ENCODE data around the gene CNGB1. TPM values are rescaled to one million over a fixed set of nuclear protein-coding genes. Genes with fewer than 3 reads are reported as not detected.
"Not testable (repeated sequence)": the region's sequence is repeated elsewhere in the genome, so short reads cannot be mapped to it uniquely, and the experiment has no call there.

Gene CNGB1
- total and polyA plus RNA-seq, 4 donors, result not detected

DNA sequence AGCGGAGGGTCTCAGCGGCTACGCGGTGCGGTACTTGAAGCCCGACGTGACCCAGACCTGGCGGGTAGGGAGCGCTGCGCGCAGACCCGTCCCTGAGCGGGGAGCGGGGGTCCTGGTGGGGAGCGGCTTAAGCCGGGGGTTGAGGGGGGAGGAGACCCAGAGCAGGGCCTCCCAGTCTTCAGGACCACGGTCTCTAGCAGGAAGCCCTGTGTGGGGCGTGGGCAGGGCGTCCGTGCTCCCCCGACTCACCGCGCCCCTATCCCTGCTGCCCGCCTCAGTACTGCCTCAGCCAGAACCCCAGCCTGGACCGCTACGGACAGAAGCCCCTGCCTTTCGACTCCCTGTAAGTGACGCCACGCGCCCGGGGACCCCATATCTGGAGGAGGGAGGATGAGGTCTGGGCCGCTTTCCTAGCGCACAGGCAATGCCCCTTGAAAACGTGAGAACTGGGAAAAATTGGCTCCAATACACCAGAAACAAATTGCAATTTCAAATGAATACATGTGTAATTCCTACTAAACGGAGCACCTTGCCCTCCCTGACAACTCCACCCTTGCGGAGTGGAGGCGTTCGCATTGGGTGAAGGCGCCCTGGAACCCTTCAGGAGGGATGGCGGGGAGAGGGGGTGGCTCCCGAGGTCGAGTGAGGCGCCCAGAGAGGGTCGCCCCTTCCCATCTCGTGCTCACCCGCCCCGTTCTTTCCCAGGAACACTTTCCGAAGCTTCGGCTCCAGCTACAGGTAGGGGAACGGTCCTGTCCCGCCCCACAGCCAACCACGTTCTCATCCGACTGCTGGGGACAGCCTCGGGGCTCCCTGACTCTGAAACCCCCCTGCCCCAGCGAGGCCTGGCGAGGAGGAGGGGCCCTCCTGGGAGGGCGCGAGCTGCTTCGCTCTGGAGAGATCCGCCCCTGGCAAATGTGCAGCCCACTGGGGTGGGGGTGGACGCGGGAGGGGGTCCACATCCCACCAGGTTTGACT, 14.6 kb upstream of the CNGB1 start:
- no peak overlapping the region for H3K27ac ChIP-seq (ENCODE audit: low read depth in 1 of 2, low read length in 2 of 2)
- no peaks in the 10 kb centered on the region for H3K36me3 ChIP-seq (ENCODE audit: control insufficient read depth in 1 of 2, insufficient read depth in 2 of 2, low read length in 1 of 2)
- H3K4me3 ChIP-seq (ENCODE audit: low read length in 2 of 2), result peak overlapping the region in 1 of 2 donors; percentile 36
- no peaks in the 10 kb centered on the region for H3K9me3 ChIP-seq (ENCODE audit: control insufficient read depth, low read length)
- WGBS, 2 donors, result 25 to 28% methylated on average over 56 to 62 of the region's 62 CpGs
- H3K27me3 ChIP-seq (ENCODE audit: control insufficient read depth in 1 of 2, insufficient read depth in 2 of 2, low read length in 1 of 2), result no peaks in the 10 kb centered on the region
- H3K4me1 ChIP-seq (ENCODE audit: control insufficient read depth in 1 of 2, insufficient read depth in 2 of 2, low read length in 2 of 2), result no peaks in the 10 kb centered on the region
- DNase-seq (peak in 1 of 2 donors; percentile 78), ATAC-seq (ENCODE audit: low FRiP score) (peak; percentile 58)
- intact Hi-C loops (cut with DNase I), result no loop called here

DNA sequence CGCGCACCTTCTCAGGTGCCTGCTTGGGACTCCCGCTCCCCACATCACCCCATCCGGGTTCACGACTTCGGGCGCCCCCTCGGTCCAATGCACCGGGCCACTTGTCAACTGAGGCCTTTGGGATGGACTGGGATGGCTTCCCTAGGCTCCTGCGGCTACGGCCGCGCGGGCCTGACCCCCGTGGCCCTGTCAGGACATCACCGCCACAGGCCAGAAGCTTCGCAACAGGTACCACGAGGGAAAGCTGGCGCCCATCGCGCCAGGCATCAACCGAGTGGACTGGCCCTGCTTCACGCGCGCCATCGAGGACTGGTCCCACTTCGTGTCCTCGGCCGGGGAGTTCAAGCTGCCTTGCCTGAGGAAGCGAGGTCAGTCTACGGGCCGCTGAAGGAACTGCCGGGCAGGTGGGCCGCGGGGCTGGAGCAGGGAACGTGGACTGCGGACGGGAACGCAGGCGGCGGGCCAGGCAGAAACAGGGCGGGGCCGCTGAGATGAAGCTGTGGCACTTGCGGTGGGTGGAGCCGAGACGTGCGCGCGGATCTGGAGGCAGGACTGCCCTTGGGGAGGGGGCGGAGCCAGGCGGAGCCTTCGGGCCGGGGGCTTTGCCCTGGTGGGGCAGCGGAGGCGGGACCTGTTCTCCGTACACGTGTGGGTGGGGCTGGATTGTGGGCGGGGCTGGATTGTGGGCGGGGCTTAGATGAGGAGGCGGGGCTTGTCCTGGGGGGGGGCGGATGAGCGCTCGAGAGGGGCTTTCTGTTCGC, 13.7 kb upstream of the CNGB1 start:
- Histone ChIP-seq H3K36me3 (ENCODE audit: control insufficient read depth in 1 of 2, insufficient read depth in 2 of 2, low read length in 1 of 2) (no peaks in the 10 kb centered on the region), H3K4me3 (ENCODE audit: low read length in 2 of 2) (peak overlapping the region in 1 of 2 donors; percentile 36), H3K9me3 (ENCODE audit: control insufficient read depth, low read length) (no peaks in the 10 kb centered on the region), H3K27me3 (ENCODE audit: control insufficient read depth in 1 of 2, insufficient read depth in 2 of 2, low read length in 1 of 2) (no peaks in the 10 kb centered on the region), H3K27ac (ENCODE audit: low read depth in 1 of 2, low read length in 2 of 2) (no peak overlapping the region), H3K4me1 (ENCODE audit: control insufficient read depth in 1 of 2, insufficient read depth in 2 of 2, low read length in 2 of 2) (no peaks in the 10 kb centered on the region)
- ATAC-seq (ENCODE audit: low FRiP score), result peak; percentile 92
- 10 to 12% methylated on average over 64 of the region's 64 CpGs for WGBS, 2 donors
- intact Hi-C loops (cut with DNase I), result no loop called here
- peak; percentile 90 to 93 for DNase-seq

DNA sequence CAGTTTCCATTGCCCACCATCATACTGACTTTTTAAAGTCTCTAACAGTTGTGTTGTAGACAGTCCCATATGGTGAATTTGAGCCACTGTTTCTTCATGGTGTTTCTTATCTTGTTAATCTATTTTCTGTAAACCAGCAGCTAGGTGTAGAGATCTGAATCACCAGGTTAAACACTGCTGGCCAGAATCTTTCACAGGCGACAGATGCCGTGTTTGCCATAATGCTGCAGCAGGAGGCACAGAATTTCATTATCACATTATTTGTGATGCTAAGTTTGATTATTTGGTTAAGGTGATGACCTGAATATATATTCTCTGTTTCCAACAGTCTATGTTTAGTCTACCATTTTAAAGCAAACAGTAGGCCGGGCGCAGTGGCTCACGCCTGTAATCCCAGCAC, 11.5 kb upstream of the CNGB1 start:
- 80% methylated on average over 5 of the region's 5 CpGs for WGBS, 2 donors
- no peak overlapping the region for H3K27ac ChIP-seq (ENCODE audit: low read depth in 1 of 2, low read length in 2 of 2)
- H3K36me3 ChIP-seq (ENCODE audit: control insufficient read depth in 1 of 2, insufficient read depth in 2 of 2, low read length in 1 of 2), result no peaks in the 10 kb centered on the region
- H3K27me3 ChIP-seq (ENCODE audit: control insufficient read depth in 1 of 2, insufficient read depth in 2 of 2, low read length in 1 of 2), result no peaks in the 10 kb centered on the region
- no peaks in the 10 kb centered on the region for H3K4me1 ChIP-seq (ENCODE audit: control insufficient read depth in 1 of 2, insufficient read depth in 2 of 2, low read length in 2 of 2)
- no peak for ATAC-seq (ENCODE audit: low FRiP score)
- intact Hi-C loops (cut with DNase I), result no loop called here
- no peaks in the 10 kb centered on the region for H3K9me3 ChIP-seq (ENCODE audit: control insufficient read depth, low read length)
- peak in 1 of 2 donors; percentile 36 for DNase-seq
- H3K4me3 ChIP-seq (ENCODE audit: low read length in 2 of 2), result no peak overlapping the region

DNA sequence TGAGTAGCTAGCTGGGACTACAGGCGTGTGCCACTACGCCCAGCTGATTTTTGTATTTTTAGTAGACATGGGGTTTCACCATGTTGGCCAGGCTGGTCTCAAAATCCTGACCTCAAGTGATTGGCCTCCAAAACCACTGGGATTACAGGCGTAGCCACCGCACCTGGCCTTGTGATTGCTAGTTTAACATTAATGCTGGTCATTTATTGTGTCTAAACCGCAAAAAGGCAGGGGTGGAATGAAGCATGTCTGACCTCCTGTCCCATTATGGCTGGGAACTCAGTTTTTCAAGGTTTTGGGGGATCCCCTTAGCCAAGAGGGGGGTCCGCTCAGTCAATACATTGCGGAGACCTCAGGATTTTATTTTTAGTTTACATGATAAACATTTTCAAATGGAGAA, 10.7 kb upstream of the CNGB1 start:
- intact Hi-C loops (cut with DNase I), result no loop called here

DNA sequence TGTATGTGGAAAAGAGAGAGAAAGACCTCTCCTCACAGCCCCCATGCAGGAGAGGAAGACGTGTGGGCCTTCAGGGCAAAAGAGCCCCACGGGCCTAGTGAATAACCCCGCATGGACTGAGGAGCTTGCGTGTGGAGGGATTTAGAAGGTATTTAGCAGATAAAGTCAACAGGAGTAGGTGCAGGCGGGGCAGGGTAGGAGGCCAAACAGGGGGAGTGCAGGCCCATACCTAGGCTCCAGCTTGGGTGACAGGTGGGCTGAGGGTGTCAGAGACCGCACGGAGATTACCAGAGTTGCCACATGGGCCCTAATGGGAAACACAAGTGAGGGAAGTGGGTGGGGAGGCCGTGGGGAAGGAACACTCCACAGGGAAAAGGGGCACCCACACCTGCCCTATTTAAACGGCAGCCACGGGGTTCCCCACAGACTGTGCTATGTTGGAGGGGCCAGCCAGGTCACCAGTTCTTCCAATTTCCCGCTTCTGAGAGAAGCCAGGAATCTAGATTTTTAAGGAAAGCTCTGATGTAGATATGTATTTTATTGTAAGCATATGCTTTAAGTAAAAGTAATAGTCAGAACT, 8.2 kb upstream of the CNGB1 start:
- Histone ChIP-seq H3K9me3 (ENCODE audit: control insufficient read depth, low read length) (no peaks in the 10 kb centered on the region), H3K36me3 (ENCODE audit: control insufficient read depth in 1 of 2, insufficient read depth in 2 of 2, low read length in 1 of 2) (no peaks in the 10 kb centered on the region), H3K27me3 (ENCODE audit: control insufficient read depth in 1 of 2, insufficient read depth in 2 of 2, low read length in 1 of 2) (no peaks in the 10 kb centered on the region), H3K4me3 (ENCODE audit: low read length in 2 of 2) (no peak overlapping the region), H3K4me1 (ENCODE audit: control insufficient read depth in 1 of 2, insufficient read depth in 2 of 2, low read length in 2 of 2) (no peaks in the 10 kb centered on the region), H3K27ac (ENCODE audit: low read depth in 1 of 2, low read length in 2 of 2) (no peak overlapping the region)
- DNase-seq, result peak; percentile 18 to 72
- no peak for ATAC-seq (ENCODE audit: low FRiP score)
- WGBS, 2 donors, result 90 to 92% methylated on average over 11 of the region's 11 CpGs
- intact Hi-C loops (cut with DNase I), result no loop called here

More for the DNA sequence above, 10.7 kb upstream of the CNGB1 start:
- H3K9me3 ChIP-seq (ENCODE audit: control insufficient read depth, low read length), result no peaks in the 10 kb centered on the region
- H3K27ac ChIP-seq (ENCODE audit: low read depth in 1 of 2, low read length in 2 of 2), result no peak overlapping the region
- DNase-seq (peak in 1 of 2 donors; percentile 4), ATAC-seq (ENCODE audit: low FRiP score) (no peak)
- no peaks in the 10 kb centered on the region for H3K4me1 ChIP-seq (ENCODE audit: control insufficient read depth in 1 of 2, insufficient read depth in 2 of 2, low read length in 2 of 2)
- H3K4me3 ChIP-seq (ENCODE audit: low read length in 2 of 2), result no peak overlapping the region
- H3K27me3 ChIP-seq (ENCODE audit: control insufficient read depth in 1 of 2, insufficient read depth in 2 of 2, low read length in 1 of 2), result no peaks in the 10 kb centered on the region
- 82 to 91% methylated on average over 7 of the region's 7 CpGs for WGBS, 2 donors
- no peaks in the 10 kb centered on the region for H3K36me3 ChIP-seq (ENCODE audit: control insufficient read depth in 1 of 2, insufficient read depth in 2 of 2, low read length in 1 of 2)

DNA sequence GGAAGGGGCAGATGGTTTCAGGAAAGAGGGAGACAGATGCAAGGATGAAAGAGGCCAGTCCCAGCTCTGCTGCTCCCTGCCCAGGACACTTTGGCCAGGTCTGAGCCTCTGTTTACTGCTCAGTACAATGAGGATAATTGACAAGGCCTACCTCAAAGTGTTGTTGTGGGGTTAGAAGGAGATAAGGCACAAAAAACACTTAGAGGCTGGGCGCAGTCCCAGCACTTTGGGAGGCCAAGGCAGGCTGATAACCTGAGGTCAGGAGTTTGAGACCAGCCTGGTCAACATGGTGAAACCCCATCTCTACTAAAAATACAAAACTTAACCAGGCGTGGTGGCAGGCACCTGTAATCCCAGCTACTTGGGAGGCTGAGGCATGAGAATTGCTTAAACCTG, 7.1 kb upstream of the CNGB1 start:
- H3K9me3 ChIP-seq (ENCODE audit: control insufficient read depth, low read length); ATAC-seq (ENCODE audit: low FRiP score); H3K27ac ChIP-seq (ENCODE audit: low read depth in 1 of 2, low read length in 2 of 2); intact Hi-C loops (cut with DNase I); H3K4me1 ChIP-seq (ENCODE audit: control insufficient read depth in 1 of 2, insufficient read depth in 2 of 2, low read length in 2 of 2); H3K36me3 ChIP-seq (ENCODE audit: control insufficient read depth in 1 of 2, insufficient read depth in 2 of 2, low read length in 1 of 2); H3K27me3 ChIP-seq (ENCODE audit: control insufficient read depth in 1 of 2, insufficient read depth in 2 of 2, low read length in 1 of 2); DNase-seq; H3K4me3 ChIP-seq (ENCODE audit: low read length in 2 of 2): not testable (repeated sequence)
- 98 to 100% methylated on average over 2 of the region's 2 CpGs for WGBS, 2 donors

DNA sequence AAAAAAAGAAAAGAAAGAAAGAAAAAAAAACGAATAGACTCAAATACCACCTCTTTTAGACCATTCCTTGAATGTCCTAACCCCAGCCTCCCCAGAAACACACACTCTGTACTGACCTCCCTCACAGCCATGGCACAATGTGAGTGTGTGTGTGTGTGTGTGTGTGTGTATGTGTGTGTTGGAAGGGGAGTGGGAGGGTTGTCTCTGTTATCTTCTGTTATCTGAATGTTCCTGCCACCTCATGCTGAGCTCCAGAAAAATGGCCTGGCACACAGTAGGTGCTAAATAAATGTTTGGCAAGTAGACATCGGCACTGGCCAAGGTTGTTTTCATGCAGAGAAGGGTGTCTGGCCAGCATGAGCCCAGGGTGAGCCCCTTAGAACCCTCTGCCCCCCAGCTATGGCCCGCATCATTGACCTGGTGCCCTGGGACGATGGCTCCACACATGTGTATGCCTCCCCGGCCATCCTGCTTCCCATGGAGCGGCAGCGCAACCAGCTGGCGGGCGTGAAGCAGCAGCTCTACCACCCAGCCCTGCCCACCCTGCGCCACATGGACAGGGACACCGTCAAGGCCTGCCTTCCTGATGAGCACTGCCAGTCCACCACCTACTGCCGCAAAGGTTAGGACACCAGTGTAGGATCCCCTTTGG, 6.6 kb upstream of the CNGB1 start:
- no peak for ATAC-seq (ENCODE audit: low FRiP score)
- peak in 1 of 2 donors; percentile 29 for DNase-seq
- Histone ChIP-seq H3K27me3 (ENCODE audit: control insufficient read depth in 1 of 2, insufficient read depth in 2 of 2, low read length in 1 of 2) (no peaks in the 10 kb centered on the region), H3K4me3 (ENCODE audit: low read length in 2 of 2) (no peak overlapping the region), H3K36me3 (ENCODE audit: control insufficient read depth in 1 of 2, insufficient read depth in 2 of 2, low read length in 1 of 2) (no peaks in the 10 kb centered on the region), H3K4me1 (ENCODE audit: control insufficient read depth in 1 of 2, insufficient read depth in 2 of 2, low read length in 2 of 2) (no peaks in the 10 kb centered on the region), H3K9me3 (ENCODE audit: control insufficient read depth, low read length) (no peaks in the 10 kb centered on the region), H3K27ac (ENCODE audit: low read depth in 1 of 2, low read length in 2 of 2) (no peak overlapping the region)
- intact Hi-C loops (cut with DNase I), result no loop called here
- WGBS, 2 donors, result 89% methylated on average over 12 of the region's 12 CpGs

DNA sequence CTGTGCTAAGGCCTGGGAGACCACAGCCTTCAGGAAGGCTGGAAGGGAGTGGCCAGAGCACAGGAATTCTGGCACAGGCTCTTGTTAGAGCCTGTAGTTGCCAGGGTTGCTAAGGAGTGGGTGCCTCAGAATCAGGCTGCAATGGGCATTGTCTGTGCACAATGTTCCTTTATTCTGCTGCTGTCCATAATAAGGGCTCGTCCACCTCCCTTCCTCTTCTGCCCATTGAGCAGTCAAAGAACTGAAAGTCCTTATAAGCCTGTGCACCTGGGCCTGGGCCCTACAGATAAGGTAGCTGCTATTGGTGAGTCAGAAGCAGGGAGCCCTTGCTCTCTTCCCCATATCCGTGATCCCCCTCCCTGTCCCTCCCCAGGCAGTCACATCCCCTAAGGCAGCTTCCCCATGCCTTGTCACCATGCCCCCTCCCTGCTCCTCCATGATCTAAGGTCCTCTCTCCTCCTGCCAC, 5.4 kb upstream of the CNGB1 start:
- no peak for ATAC-seq (ENCODE audit: low FRiP score)
- no peak overlapping the region for H3K27ac ChIP-seq (ENCODE audit: low read depth in 1 of 2, low read length in 2 of 2)

More for the DNA sequence above, 5.4 kb upstream of the CNGB1 start:
- intact Hi-C loops (cut with DNase I), result no loop called here
- Histone ChIP-seq H3K36me3 (ENCODE audit: control insufficient read depth in 1 of 2, insufficient read depth in 2 of 2, low read length in 1 of 2) (no peaks in the 10 kb centered on the region), H3K4me1 (ENCODE audit: control insufficient read depth in 1 of 2, insufficient read depth in 2 of 2, low read length in 2 of 2) (no peaks in the 10 kb centered on the region), H3K27me3 (ENCODE audit: control insufficient read depth in 1 of 2, insufficient read depth in 2 of 2, low read length in 1 of 2) (no peaks in the 10 kb centered on the region), H3K9me3 (ENCODE audit: control insufficient read depth, low read length) (no peaks in the 10 kb centered on the region), H3K4me3 (ENCODE audit: low read length in 2 of 2) (no peak overlapping the region)
- 35 to 37% methylated on average over 2 of the region's 2 CpGs for WGBS, 2 donors
- peak in 1 of 2 donors; percentile 37 for DNase-seq

Measured in aorta (tissue), 5 donors.